ENCODE data around the gene NOLC1.

Gene NOLC1

GRCh38 chr10:102198027-102198426, 45.8 kb downstream of the NOLC1 start:
- TF ChIP-seq CTCF (conservative IDR thresholded peaks at IDR 0.05): no peak
- no peak overlapping the region for H3K27ac ChIP-seq

- TF ChIP-seq CTCF (conservative IDR thresholded peaks at IDR 0.05): no peak
- H3K27ac ChIP-seq: no peak overlapping the region
These were observed 48.8 kb downstream of the NOLC1 start for GRCh38 chr10:102200751-102201640.

- TF ChIP-seq CTCF (conservative IDR thresholded peaks at IDR 0.05): no peak
These were observed 50.2 kb downstream of the NOLC1 start for GRCh38 chr10:102202386-102202785.

DNA sequence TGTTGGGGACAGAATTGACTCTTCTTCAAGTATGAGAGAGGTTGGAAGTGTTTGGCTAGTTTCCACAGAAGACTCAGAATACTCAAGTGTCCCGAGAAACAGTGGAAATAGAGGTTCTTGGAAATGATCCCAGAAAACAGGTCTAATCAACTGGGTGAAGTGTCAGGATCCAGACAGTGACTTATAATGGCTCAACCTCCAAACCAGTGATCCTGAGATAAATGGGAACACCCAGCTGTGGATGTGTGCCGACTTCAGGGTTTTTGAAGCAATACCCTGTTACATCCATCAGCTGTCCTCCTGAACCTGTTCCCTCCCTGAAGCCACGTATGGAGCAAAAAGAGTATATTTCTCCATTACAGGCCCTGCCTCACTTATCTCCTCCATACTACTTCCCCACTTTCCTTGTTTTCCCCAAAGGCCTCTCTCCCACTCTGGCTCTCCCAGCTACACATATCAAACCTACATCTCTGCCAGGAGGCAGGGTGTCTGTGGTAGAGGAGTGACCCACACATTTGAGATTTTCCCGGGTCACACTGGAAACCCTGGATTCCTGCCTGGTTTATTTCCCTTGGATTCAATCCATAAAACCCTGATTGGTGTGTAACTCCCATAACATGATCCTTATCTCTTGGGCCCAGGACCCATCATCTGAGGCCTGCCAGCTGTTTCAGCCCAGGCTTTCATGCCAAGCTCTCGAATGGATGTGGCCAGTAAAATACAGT, 56.3 kb downstream of the NOLC1 start:
- H3K27ac ChIP-seq: peak overlapping the region; percentile 56
- no peak for TF ChIP-seq CTCF (conservative IDR thresholded peaks at IDR 0.05)

More at GRCh38 chr10:102202386-102202785, 50.2 kb downstream of the NOLC1 start:
- H3K27ac ChIP-seq: no peak overlapping the region

DNA sequence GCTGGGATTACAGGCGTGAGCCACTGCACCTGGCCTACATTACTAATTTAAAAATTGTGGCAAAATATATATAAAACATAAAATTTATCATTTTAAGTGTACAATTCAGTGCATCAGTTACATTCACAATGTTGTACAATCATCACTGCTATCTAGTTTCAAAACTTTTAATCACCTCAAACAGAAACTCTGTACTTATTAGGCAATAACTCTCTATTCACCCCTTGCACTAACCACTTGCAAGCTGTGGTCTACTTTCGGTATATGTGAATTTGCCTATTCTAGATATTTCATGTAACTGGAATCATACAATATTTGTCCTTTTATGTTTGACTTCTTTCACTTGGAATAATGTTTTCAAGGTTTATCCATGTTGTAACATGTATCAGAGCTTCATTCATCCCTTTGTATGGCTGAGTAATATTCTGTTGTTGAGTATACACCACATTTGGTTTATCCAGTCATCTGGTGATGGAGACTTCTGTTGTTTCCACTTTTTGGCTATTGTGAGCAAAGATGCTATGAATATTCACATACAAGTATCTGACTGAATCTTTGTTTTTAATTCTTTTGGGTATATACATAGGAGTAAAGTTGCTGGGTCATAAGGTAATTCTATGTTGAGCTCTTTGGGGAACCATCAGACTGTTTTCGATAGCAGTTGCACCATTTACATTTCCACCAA, 59.6 kb downstream of the NOLC1 start:
- TF ChIP-seq CTCF (conservative IDR thresholded peaks at IDR 0.05): no peak
- H3K27ac ChIP-seq: no peak overlapping the region
